ENCODE data around the gene FAM161A.

FAM161A gene

DNA sequence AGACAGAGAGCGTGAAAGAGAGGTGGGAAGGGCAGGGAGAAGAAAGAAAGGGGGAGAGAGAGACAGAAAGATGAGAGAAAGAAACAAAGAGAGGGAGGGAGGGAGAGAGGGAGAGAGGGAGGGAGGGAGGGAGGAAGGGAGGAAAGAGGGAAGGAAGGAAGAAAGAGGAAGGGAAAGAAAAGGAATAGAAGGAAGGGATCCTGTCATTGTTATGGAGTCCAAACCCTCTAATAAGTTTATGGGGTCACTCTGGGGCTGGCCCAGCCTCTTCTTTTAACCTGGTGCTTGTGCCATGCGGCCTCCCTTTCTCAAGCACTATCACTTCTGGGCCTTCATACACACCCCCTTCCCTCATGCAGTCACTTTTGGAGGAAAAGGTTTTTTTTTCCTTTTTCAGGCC lies 58.5 kb downstream of the FAM161A start:
- ChIA-PET POLR2A (no interaction called here), CTCF (no interaction called here)
- TF ChIP-seq, protein P1, sequence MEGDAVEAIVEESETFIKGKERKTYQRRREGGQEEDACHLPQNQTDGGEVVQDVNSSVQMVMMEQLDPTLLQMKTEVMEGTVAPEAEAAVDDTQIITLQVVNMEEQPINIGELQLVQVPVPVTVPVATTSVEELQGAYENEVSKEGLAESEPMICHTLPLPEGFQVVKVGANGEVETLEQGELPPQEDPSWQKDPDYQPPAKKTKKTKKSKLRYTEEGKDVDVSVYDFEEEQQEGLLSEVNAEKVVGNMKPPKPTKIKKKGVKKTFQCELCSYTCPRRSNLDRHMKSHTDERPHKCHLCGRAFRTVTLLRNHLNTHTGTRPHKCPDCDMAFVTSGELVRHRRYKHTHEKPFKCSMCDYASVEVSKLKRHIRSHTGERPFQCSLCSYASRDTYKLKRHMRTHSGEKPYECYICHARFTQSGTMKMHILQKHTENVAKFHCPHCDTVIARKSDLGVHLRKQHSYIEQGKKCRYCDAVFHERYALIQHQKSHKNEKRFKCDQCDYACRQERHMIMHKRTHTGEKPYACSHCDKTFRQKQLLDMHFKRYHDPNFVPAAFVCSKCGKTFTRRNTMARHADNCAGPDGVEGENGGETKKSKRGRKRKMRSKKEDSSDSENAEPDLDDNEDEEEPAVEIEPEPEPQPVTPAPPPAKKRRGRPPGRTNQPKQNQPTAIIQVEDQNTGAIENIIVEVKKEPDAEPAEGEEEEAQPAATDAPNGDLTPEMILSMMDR (IDR thresholded peaks at IDR 0.05; ENCODE audit: control extremely low read depth, extremely low read depth, low read depth, missing control alignments): no peak
- DNase-seq (ENCODE audit: extremely low spot score): no peak

DNA sequence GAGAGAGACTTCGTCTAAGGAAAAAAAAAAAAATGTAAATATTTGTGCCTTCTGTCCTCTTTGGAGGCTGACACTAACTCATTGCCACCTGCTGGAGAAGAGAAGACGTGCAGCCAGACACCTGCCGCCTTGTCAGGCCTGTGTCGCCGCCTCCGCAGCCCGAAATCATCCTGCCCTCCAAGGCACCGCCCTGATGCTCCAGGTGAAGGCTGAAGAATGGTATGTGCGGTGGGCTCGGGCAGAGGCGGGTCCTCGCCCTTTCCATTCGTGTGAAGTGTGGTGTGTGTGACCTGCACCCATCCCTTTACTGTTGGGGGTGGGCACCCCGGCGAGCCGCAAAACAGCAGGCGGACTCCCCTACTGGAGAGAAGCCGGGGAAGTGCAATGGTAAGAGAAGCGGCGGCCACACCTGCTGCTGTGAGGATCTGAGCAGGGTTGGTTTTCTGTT lies 60.4 kb downstream of the FAM161A start:
- TF ChIP-seq, protein P1 (IDR thresholded peaks at IDR 0.05; ENCODE audit: control extremely low read depth, extremely low read depth, low read depth, missing control alignments): peak; percentile 28
- DNase-seq (ENCODE audit: extremely low spot score): peak; percentile 88
- POLR2A ChIA-PET: no interaction called here
- CTCF ChIA-PET: interaction anchor here (1.3 to 2.4 kb wide), 2 partner anchors 12 to 20 kb away, joined by 5 to 7 read pairs; no protein-coding TSS in a partner anchor

DNA sequence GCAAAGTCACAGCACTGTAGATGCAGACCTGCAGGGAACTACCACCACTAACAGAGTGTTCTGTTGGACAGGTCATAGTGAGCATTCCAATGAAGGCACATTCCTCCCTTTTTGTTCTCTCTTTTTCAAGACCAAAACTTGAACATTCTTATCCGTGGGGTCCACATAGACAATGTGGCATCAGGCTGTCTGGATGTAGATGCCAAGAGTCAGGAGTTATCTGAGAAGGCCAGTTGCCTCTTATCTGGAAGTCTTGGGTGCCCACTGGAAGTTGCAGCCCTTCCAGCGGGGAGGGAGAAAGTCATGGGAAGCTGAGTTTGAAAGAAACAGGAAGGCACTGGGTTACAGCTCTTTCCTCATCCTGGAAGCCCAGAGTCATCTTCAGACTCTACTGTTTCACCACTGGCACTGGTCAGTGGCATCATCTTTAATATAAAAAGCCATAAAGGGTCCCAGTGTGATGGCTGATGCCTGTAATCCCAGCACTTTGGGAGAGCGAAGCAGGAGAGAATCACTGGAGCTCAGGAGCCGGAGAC lies 61.4 kb downstream of the FAM161A start:
- DNase-seq (ENCODE audit: extremely low spot score): no peak
- CTCF ChIA-PET: interaction anchor here (1.3 to 2.4 kb wide), 2 partner anchors 11 to 19 kb away, joined by 5 to 7 read pairs; no protein-coding TSS in a partner anchor
- TF ChIP-seq, protein P1 (IDR thresholded peaks at IDR 0.05; ENCODE audit: control extremely low read depth, extremely low read depth, low read depth, missing control alignments): no peak
- POLR2A ChIA-PET: interaction anchor here (0.5 kb wide), 1 partner anchor 78 kb away, joined by 5 read pairs; no protein-coding TSS in a partner anchor

DNA sequence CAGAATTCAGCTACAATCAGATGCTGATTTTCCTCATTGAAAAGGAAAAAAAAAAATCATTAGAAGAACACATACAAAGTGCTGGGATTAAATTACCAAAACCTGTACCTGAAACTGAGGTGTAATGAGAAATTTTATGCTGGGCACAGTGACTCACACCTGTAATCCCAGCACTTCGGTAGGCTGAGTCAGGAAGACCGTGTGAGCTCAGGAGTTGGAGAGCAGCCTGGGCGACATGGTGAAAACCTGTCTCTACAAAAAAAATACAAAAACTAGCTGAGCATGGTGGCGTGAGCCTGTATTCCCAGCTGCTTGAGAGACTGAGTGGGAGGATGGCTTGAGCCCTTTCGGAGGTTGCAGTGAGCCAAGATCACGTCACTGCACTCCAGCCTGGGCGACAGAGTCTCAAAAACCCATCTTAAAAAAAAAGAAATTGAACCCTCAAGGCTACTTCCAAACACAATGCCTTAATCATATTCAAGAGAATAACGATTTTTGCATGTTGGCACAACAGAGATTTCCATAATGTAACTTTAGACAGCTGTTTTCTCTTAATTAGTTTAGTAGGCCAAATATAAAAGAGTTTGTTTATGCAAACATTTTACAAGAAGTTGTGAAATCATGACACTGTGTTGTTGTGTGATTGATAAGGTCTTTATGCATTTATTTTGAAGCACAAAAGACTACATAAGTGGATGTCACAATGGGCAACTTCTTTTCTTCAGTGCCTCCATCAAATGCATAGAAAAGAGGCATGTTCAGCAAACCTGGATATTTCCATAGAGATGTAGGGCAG lies 63.9 kb downstream of the FAM161A start:
- DNase-seq (ENCODE audit: extremely low spot score): no peak
- TF ChIP-seq, protein P1 (IDR thresholded peaks at IDR 0.05; ENCODE audit: control extremely low read depth, extremely low read depth, low read depth, missing control alignments): no peak
- POLR2A ChIA-PET: no interaction called here
- CTCF ChIA-PET: interaction anchor here (0.8 to 2.4 kb wide), 4 partner anchors 22 to 130 kb away, joined by 3 to 5 read pairs (median 4); no protein-coding TSS in a partner anchor

DNA sequence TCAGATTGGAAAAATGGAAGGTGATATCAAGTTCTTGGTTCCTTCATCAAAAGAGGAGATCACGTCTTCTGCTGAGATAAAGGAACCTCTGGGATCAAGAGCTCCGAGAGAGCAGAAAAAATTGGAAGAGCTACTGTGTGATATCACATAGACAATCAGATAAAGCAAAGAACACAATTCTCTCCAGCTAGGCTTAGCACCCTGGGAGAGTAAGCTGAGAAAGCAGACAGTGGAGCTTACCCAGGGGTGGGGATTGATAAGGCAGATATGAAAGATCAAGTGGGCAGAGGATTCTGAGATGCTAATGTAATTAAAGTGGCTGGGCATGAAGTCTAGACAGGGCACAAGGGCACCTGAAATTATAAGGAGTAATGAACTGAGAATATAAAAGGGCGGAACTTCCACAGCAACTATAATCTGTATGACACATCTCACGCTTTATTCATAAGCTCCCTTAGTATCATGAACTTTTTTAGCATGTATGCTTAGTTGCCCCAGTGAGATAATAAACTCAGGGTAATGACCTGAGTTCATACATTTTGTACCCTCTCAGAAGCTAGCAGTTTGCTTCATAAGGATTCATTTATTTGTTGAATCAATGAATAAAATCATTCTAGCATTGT lies 65.8 kb downstream of the FAM161A start:
- CTCF ChIA-PET: interaction anchor here (0.8 to 1.8 kb wide), 3 partner anchors 10 to 663 kb away, joined by 3 to 6 read pairs (median 3); no protein-coding TSS in a partner anchor
- POLR2A ChIA-PET: no interaction called here
- no peak for DNase-seq (ENCODE audit: extremely low spot score)
- TF ChIP-seq, protein P1 (IDR thresholded peaks at IDR 0.05; ENCODE audit: control extremely low read depth, extremely low read depth, low read depth, missing control alignments): no peak

DNA sequence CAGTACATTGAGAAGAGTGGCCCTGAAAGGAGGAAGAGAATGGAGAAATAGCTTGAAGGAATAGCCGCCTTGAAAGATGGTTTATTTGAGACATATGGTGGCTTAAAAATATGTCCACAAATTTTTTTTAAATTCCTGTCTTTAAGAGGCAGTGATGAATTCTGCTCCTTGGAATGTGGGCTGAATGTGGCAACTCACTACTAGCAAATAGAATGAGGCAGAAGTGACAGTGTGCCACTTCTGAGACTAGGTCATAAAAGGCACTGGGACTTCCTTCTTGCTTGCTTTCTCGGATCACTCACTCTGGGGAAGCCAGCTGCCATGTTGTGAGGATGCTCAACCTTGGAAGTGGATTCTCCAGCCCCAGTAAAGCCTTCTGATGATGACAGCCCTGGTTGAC lies 67.0 kb downstream of the FAM161A start:
- TF ChIP-seq, protein P1 (IDR thresholded peaks at IDR 0.05; ENCODE audit: control extremely low read depth, extremely low read depth, low read depth, missing control alignments): no peak
- ChIA-PET CTCF (interaction anchor here (1.0 to 1.8 kb wide), 3 partner anchors 19 to 74 kb away, joined by 3 to 6 read pairs (median 4); no protein-coding TSS in a partner anchor), POLR2A (no interaction called here)
- DNase-seq (ENCODE audit: extremely low spot score): no peak

Measured in GM10248 (cell line).